GM12878 (cell line): ENCODE data around the gene TECTB. TPM values are rescaled to one million over a fixed set of nuclear protein-coding genes. Genes with fewer than 3 reads are reported as not detected.

Experiments used
- ATAC-seq: fragments of 200-7000 bp; cut with Tn5 transposase; 3 replicates; pipeline ENCODE4 v1.9.1; 2020; ENCODE audit warnings: mild to moderate bottlenecking, moderate library complexity
- BruUV-seq: library from RNA; stranded (reverse); fragments of 400-500 nt; replicated peaks from 2 replicates; lab custom pipeline; 2021; lab: Mats Ljungman, UMichigan
- CTCF ChIA-PET: fragments of 300-600 bp; sonication (Branson Sonifier 250); formaldehyde crosslinking; extraction: SDS; loops from one replicate; lab custom pipeline; 2021; ENCODE audit warnings: inconsistent platforms; lab: Yijun Ruan, JAX
- POLR2A ChIA-PET: fragments of 350-600 bp; formaldehyde crosslinking; extraction: SDS; loops from one replicate; lab custom pipeline; 2021; ENCODE audit warnings: inconsistent platforms; lab: Charles Lee
- RAD21 ChIA-PET: fragments of 300-600 bp; sonication (Branson Sonifier 250); formaldehyde crosslinking; loops from one replicate; lab custom pipeline; 2023; ENCODE audit warnings: antibody characterized with exemption; ENCODE audit not compliant: unreplicated experiment; lab: Charles Lee
- SMC1A ChIA-PET: fragments of 300-600 bp; sonication (Branson Sonifier 250); formaldehyde crosslinking; loops from one replicate; lab custom pipeline; 2023; ENCODE audit not compliant: unreplicated experiment, uncharacterized antibody; lab: Charles Lee
- DNase-seq: peaks from one replicate; pipeline ENCODE4 v3.0.0-alpha.2; 2011; ENCODE audit warnings: low read depth, low spot score
- FAIRE-seq: peaks from 3 replicates; lab custom pipeline; 2011; peaks lifted over from hg19 to GRCh38; lab: Jason Lieb, UNC
- H2AFZ ChIP-seq: 2 replicates; pipeline ENCODE4 v1.6.0; 2011; ENCODE audit warnings: low read depth, low read length, control low read depth; ENCODE audit not compliant: control insufficient read depth
- H3K27ac ChIP-seq: 2 replicates; pipeline ENCODE4 v1.5.1; 2011; ENCODE audit warnings: control low read depth; ENCODE audit not compliant: control insufficient read depth, insufficient read depth
- H3K27me3 ChIP-seq, 2 experiments: replicated peaks in 1 of 2; 2 replicates each; pipeline versions ENCODE4 v1.6.0 to v1.6.1; 2011; ENCODE audit warnings: low read length in 1 of 2; ENCODE audit not compliant: control insufficient read depth in 2 of 2, insufficient read depth in 2 of 2
- H3K36me3 ChIP-seq, 2 experiments: 2 replicates each; pipeline ENCODE4 v1.5.1; 2011; ENCODE audit warnings: low read length in 1 of 2; ENCODE audit not compliant: control insufficient read depth in 2 of 2, insufficient read depth in 2 of 2
- H3K4me1 ChIP-seq: 2 replicates; pipeline ENCODE4 v1.6.1; 2011; ENCODE audit warnings: mild to moderate bottlenecking, low read length, moderate library complexity, mixed read lengths; ENCODE audit not compliant: control insufficient read depth, insufficient read depth
- H3K4me2 ChIP-seq: 2 replicates; pipeline ENCODE4 v1.6.0; 2011; ENCODE audit warnings: control low read depth; ENCODE audit not compliant: control insufficient read depth, insufficient read depth
- H3K4me3 ChIP-seq: fragments of 200-600 bp; sonication (generic); 2 replicates; pipeline ENCODE4 v1.5.1; 2016
- H3K79me2 ChIP-seq: 2 replicates; pipeline ENCODE4 v1.6.0; 2011; ENCODE audit warnings: low read length; ENCODE audit not compliant: control insufficient read depth, insufficient read depth
- H3K9ac ChIP-seq: 2 replicates; pipeline ENCODE4 v1.8.0; 2011; ENCODE audit warnings: low read length, control low read depth, mixed read lengths; ENCODE audit not compliant: control insufficient read depth, insufficient read depth
- H3K9me3 ChIP-seq: replicated peaks from 3 replicates; pipeline ENCODE4 v1.5.1; 2011; ENCODE audit warnings: mild to moderate bottlenecking, low read length; ENCODE audit not compliant: control insufficient read depth, insufficient read depth
- H4K20me1 ChIP-seq: 2 replicates; pipeline ENCODE4 v1.6.0; 2011; ENCODE audit not compliant: control insufficient read depth, insufficient read depth
- ATF3 ChIP-seq: IDR thresholded peaks from 2 replicates; pipeline ENCODE4 v1.6.1; 2011; ENCODE audit warnings: low read depth, mild to moderate bottlenecking, low read length, moderate library complexity, borderline replicate concordance; ENCODE audit errors: extremely low read depth
- CHD4 ChIP-seq: fragments of 200-600 bp; sonication (generic); IDR thresholded peaks from 2 replicates; pipeline ENCODE4 v1.6.1; 2016; ENCODE audit warnings: mild to moderate bottlenecking
- CUX1 ChIP-seq: IDR thresholded peaks from 2 replicates; pipeline ENCODE4 v1.6.1; 2012; ENCODE audit warnings: improper control_type of control experiment, low read depth, low read length; ENCODE audit not compliant: insufficient replicate concordance
- ESRRA ChIP-seq: IDR thresholded peaks from 2 replicates; pipeline ENCODE4 v1.6.1; 2012; ENCODE audit warnings: mild to moderate bottlenecking, low read length, improper control_type of control experiment
- ETV6 ChIP-seq, 2 experiments: fragments of 450-650 bp in 1 of 2; IDR thresholded peaks in 1 of 2; conservative IDR thresholded peaks in 1 of 2; 2 replicates each; pipeline ENCODE4 v1.6.1; 2014; ENCODE audit warnings: antibody characterized with exemption in 1 of 2, borderline replicate concordance in 1 of 2, low read depth in 1 of 2, mild to moderate bottlenecking in 1 of 2, moderate library complexity in 1 of 2
- IKZF1 ChIP-seq: fragments of 450-650 bp; conservative IDR thresholded peaks from 2 replicates; pipeline ENCODE4 v1.6.1; 2017; ENCODE audit warnings: antibody characterized with exemption, mild to moderate bottlenecking
- MEF2A ChIP-seq: IDR thresholded peaks from 2 replicates; pipeline ENCODE4 v1.6.1; 2011; ENCODE audit warnings: low read depth, mild to moderate bottlenecking, low read length, moderate library complexity; ENCODE audit not compliant: insufficient read depth
- NRF1 ChIP-seq: conservative IDR thresholded peaks from 2 replicates; pipeline ENCODE4 v1.6.1; 2011; ENCODE audit warnings: mild to moderate bottlenecking, low read depth, low read length, improper control_type of control experiment
- POLR2AphosphoS2 ChIP-seq: IDR thresholded peaks from 2 replicates; pipeline ENCODE4 v1.6.1; 2011; ENCODE audit warnings: low read depth, mild to moderate bottlenecking, low read length, improper control_type of control experiment, moderate library complexity
- RAD21 ChIP-seq: IDR thresholded peaks from 2 replicates; pipeline ENCODE4 v1.6.1; 2011; ENCODE audit warnings: mild to moderate bottlenecking, low read depth, low read length, moderate library complexity; ENCODE audit not compliant: insufficient read depth
- RCOR1 ChIP-seq: conservative IDR thresholded peaks from 2 replicates; pipeline ENCODE4 v1.6.1; 2012; ENCODE audit warnings: low read depth, low read length, improper control_type of control experiment
- RFX5 ChIP-seq: IDR thresholded peaks from 2 replicates; pipeline ENCODE4 v1.6.1; 2011; ENCODE audit warnings: low read depth, low read length, improper control_type of control experiment
- ZNF24 ChIP-seq: fragments of 450-650 bp; IDR thresholded peaks from 2 replicates; pipeline ENCODE4 v1.6.1; 2017; ENCODE audit warnings: antibody characterized with exemption, mild to moderate bottlenecking
- ZNF687 ChIP-seq: fragments of 450-650 bp; IDR thresholded peaks from 2 replicates; pipeline ENCODE4 v1.6.1; 2017; ENCODE audit warnings: mild to moderate bottlenecking, moderate library complexity
- WGBS: methylation state at CpG from one replicate; pipeline ENCODE4 v1.1.6; 2016; ENCODE audit warnings: low lambda C conversion rate; ENCODE audit not compliant: insufficient replicate concordance, insufficient coverage; ENCODE audit errors: missing lambda C conversion rate; 5-methylcytosine and 5-hydroxymethylcytosine counted together
- in situ Hi-C: fragments of 300-500 bp; cut with MboI; formaldehyde crosslinking; loops from 9 replicates; pipeline ENCODE4 v1.14.3; 2018; ENCODE audit warnings: mixed read lengths
- intact Hi-C: fragments of 100-400 bp; cut with micrococcal nuclease; formaldehyde crosslinking; loops from one replicate; pipeline ENCODE4 v1.14.2; 2022; ENCODE audit not compliant: unreplicated experiment
- polyA plus RNA-seq, 11 experiments: library from polyadenylated mRNA; depleted of rRNA in 4 of 11; unstranded in 6 of 11; stranded (reverse) in 5 of 11; fragments of >200 nt; fragmentation: Nextera tagmentation in 4 of 11; fragmentation: Illumina TruSeq in 1 of 11; extraction: Ambion mirVana in 4 of 11; extraction: Trizol in 1 of 11; gene quantifications; 1 replicate in 1 of 11; 2 replicates in 10 of 11; pipeline versions ENCODE4 v1.2.1 to v1.2.3, GENCODE V29; 2011 to 2016; ENCODE audit warnings: inconsistent platforms in 2 of 11, missing spikeins in 2 of 11, low read depth in 1 of 11
- total RNA-seq, 4 experiments: library from RNA; depleted of rRNA in 3 of 4; stranded (reverse); fragments of >200 nt in 3 of 4; fragmentation: Illumina TruSeq in 1 of 4; extraction: Trizol in 1 of 4; gene quantifications; 2 replicates each; pipeline versions ENCODE4 v1.2.1 to v1.2.3, GENCODE V29; 2013 to 2021

TECTB gene
- total and polyA plus RNA-seq, 10 of the 15 experiments (the other 5 are each of a cell fraction or from before 2014, with no cell fraction given), result not detected

- TF ChIP-seq CUX1 (no peak), IKZF1 (no peak), ATF3 (no peak)
- TF ChIP-seq, all 136 proteins: peak for 0
These were observed 62.0 kb downstream of the TECTB start (continued) for GRCh38 chr10:112345202-112345601.

- no peak overlapping the region for H3K4me3 ChIP-seq
- no peak for TF ChIP-seq ZNF24
- no peak for TF ChIP-seq ETV6 (conservative IDR thresholded peaks at IDR 0.05 in 1 of 2, IDR thresholded peaks at IDR 0.05 in 1 of 2; ENCODE audit: borderline replicate concordance in 1 of 2, low read depth in 1 of 2)
- TF ChIP-seq MEF2A, result no peak
- no peak for TF ChIP-seq CHD4
- no peak for TF ChIP-seq POLR2AphosphoS2
- no peak for TF ChIP-seq RCOR1
- TF ChIP-seq RAD21, result no peak
- no peak for TF ChIP-seq ZNF687
- TF ChIP-seq NRF1, result no peak
- no peak for TF ChIP-seq ESRRA
- no peak for TF ChIP-seq RFX5
These were observed 62.5 kb downstream of the TECTB start for GRCh38 chr10:112345743-112346142.

More at GRCh38 chr10:112345743-112346142, 62.5 kb downstream of the TECTB start:
- ChIA-PET POLR2A (no interaction called here), SMC1A (no interaction called here), RAD21 (no interaction called here), CTCF (no interaction called here)
- no peak overlapping the region for H3K4me2 ChIP-seq
- H3K27me3 ChIP-seq, result no peaks in the 10 kb centered on the region
- 61% methylated on average over 9 of the region's 9 CpGs for WGBS
- H2AFZ ChIP-seq, result no peak overlapping the region
- no peak for DNase-seq
- no peaks in the 10 kb centered on the region for H3K36me3 ChIP-seq
- no peak overlapping the region for H3K9ac ChIP-seq
- no peaks in the 10 kb centered on the region for H3K79me2 ChIP-seq
- intact Hi-C loops (no loop called here), in situ Hi-C loops (no loop called here)
- no peaks in the 10 kb centered on the region for H3K4me1 ChIP-seq
- no peaks in the 10 kb centered on the region for H3K9me3 ChIP-seq
- H3K27ac ChIP-seq, result no peak overlapping the region
- ATAC-seq, result no peak
- FAIRE-seq, result no peak
- H4K20me1 ChIP-seq, result no peaks in the 10 kb centered on the region
- BruUV-seq, result no TSS peak
